Sigmoid colon (tissue), 7 donors: Measurements from ENCODE around the gene APRT. TPM values are rescaled to one million over a fixed set of nuclear protein-coding genes. Genes with fewer than 3 reads are reported as not detected.

Experiments
- DNase-seq: peaks from one replicate; pipeline ENCODE4 v3.0.0-alpha.2; 2019
- H3K27ac ChIP-seq, 4 donors: fragments of 200-600 bp; sonication (generic); one replicate each; pipeline ENCODE4 v1.5.1; 2016 to 2019; ENCODE audit warnings: mild to moderate bottlenecking in 1 of 4
- H3K27me3 ChIP-seq, 3 donors: fragments of 200-600 bp; sonication (generic); one replicate each; pipeline ENCODE4 v1.5.1; 2019; ENCODE audit warnings: mild to moderate bottlenecking in 1 of 3
- H3K36me3 ChIP-seq, 4 donors: fragments of 200-600 bp; sonication (generic); one replicate each; pipeline ENCODE4 v1.5.1; 2016 to 2019
- H3K4me1 ChIP-seq, 4 donors: fragments of 200-600 bp; sonication (generic); one replicate each; pipeline ENCODE4 v1.5.1; 2017 to 2019
- H3K4me3 ChIP-seq, 4 donors: fragments of 200-600 bp; sonication (generic); one replicate each; pipeline ENCODE4 v1.5.1; 2017 to 2019; ENCODE audit warnings: mild to moderate bottlenecking in 2 of 4, moderate library complexity in 1 of 4
- H3K9me3 ChIP-seq, 4 donors: fragments of 200-600 bp in 3 of 4; sonication (generic) in 3 of 4; one replicate each; pipeline versions ENCODE4 v1.5.1 to v1.6.1; 2013 to 2019
- EP300 ChIP-seq, 4 donors: sonication (generic); formaldehyde crosslinking; IDR thresholded peaks; one replicate each; pipeline ENCODE4 v1.6.1; 2017; ENCODE audit warnings: antibody characterized with exemption in 4 of 4
- POLR2A ChIP-seq, 2 donors: fragments of 450-650 bp; IDR thresholded peaks; one replicate each; pipeline ENCODE4 v1.6.1; 2016; ENCODE audit warnings: antibody characterized with exemption in 2 of 2, mild to moderate bottlenecking in 2 of 2, moderate library complexity in 2 of 2
- POLR2AphosphoS5 ChIP-seq, 4 donors: sonication (generic); formaldehyde crosslinking; IDR thresholded peaks; one replicate each; pipeline ENCODE4 v1.6.1; 2017; ENCODE audit warnings: antibody characterized with exemption in 4 of 4
- WGBS, 2 donors: extraction: QIAGEN DNeasy Blood & Tissue Kit; methylation state at CpG; one replicate each; pipeline ENCODE4 v1.1.7; 2013; 5-methylcytosine and 5-hydroxymethylcytosine counted together
- intact Hi-C: fragments of 100-400 bp; cut with DNase I; formaldehyde crosslinking; loops from one replicate; pipeline ENCODE4 v1.15.1; 2023
- polyA plus RNA-seq, 3 donors: library from polyadenylated mRNA; stranded (reverse); fragments of 200-250 nt; gene quantifications; one replicate each; pipeline ENCODE4 v1.2.3, GENCODE V29; 2013
- total RNA-seq, 4 donors: library from RNA; depleted of rRNA; stranded (reverse); fragments of >200 nt; gene quantifications; one replicate each; pipeline ENCODE4 v1.1.0, GENCODE V29; 2016
- TF ChIP-seq, protein P1 (sequence below), 4 experiments: fragments of 450-650 bp in 3 of 4; fragments of 200-600 bp in 1 of 4; IDR thresholded peaks; one replicate each; pipeline ENCODE4 v1.5.1; 2016 to 2019; ENCODE audit warnings: antibody characterized with exemption in 4 of 4, mild to moderate bottlenecking in 3 of 4, moderate library complexity in 2 of 4
- donor health status: healthy with polysubstance abuse.
- donor health status: Bipolar disorder and iron deficiency.
- donor health status: healthy.

Gene APRT
- total and polyA plus RNA-seq, 7 donors: 56.6 to 329 (median 78.3) TPM

DNA sequence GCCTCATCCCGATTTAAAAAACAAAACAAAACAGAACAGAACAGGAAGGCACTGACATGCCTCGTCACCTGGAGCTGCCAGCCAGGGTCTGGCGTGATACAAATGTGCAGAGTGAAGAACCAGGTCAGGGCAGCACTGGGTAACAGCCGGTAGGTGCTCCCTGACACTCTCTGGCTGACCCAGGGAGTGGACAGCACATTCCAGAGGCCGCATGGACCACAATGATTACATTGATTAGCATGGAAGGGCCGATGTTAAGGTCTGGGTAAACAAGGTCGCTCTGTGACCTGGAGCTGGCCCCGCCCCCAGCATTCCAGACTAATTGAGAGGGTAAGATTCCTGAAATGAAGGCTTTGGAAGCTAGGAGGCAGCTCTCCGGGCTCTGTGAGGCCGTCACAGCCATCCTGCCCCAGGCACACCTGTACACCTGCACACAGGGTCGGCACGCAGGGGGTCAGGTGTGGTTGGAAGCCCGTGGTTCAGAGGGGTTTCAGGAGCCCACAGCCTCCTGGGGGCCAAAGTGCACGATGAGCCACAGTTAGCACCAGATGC, 48.1 kb downstream of the APRT start:
- TF ChIP-seq POLR2AphosphoS5 (IDR thresholded peaks at IDR 0.05): peak in 1 of 4 donors; percentile 29
- TF ChIP-seq EP300 (IDR thresholded peaks at IDR 0.05): no peak
- H3K27ac ChIP-seq: peak overlapping the region; percentile 91 to 100 (median 96)
- no peak overlapping the region for H3K4me3 ChIP-seq
- no peaks in the 10 kb centered on the region for H3K9me3 ChIP-seq
- peaks cover 0 to 97% (median 93%) of the 10 kb centered on the region in 4 donors for H3K4me1 ChIP-seq
- H3K36me3 ChIP-seq: no peaks in the 10 kb centered on the region
- intact Hi-C loops: no loop called here
- WGBS, 2 donors: 50 to 71% methylated on average over 14 of the region's 14 CpGs
- H3K27me3 ChIP-seq: no peaks in the 10 kb centered on the region
- no peak for DNase-seq

DNA sequence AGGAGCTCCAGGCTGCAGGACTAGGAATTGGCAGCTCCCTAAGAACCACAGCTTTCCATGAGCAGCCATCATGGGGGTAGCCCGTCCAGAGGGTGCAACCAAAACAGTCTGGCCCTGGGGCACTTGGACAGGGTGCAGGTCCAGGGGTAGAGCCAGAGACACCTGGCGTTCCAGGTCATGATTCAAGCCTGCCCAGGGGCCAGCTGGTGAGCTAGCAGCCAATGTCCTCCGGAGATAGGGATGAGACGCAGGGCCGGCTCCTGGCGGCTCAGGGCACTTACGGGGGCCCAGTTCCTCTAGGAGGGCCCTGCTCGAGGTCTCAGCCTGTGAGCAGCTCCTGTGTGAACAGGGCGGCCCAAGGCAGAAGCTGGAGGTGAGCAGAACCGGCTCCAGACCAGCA, 48.8 kb downstream of the APRT start:
- peak overlapping the region; percentile 91 to 100 (median 96) for H3K27ac ChIP-seq
- peaks cover 0 to 97% (median 93%) of the 10 kb centered on the region in 4 donors for H3K4me1 ChIP-seq

DNA sequence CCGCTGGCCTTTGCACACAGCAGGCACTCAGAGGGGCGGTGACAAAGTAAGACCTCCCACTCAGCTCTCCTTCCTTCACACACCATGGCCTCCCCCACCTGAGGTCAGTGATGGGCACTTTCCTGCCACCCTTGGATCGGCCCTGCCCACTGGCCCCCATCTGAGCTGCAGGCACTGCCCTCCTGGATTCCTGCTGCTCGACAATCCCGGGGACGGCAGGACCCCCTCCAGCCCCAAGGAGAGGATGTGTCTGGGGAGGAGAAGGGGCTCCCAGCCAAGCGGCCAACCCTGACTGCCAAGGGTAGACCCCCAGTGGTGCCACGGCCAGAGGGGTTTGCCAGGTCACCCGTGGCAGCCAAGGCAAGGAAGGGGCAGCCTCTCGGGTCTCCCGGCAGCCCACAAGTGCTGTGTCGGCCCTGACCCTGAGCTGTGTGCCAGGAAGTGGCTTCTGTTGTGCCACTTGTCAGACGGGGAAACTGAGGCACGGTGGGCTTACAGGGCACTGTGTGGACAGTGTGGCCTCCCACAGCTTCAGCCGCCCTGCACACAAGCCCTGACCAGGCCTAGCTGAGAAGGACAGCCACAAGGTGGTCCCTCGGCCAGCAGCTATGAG, 49.4 kb downstream of the APRT start:
- 72 to 83% methylated on average over 16 of the region's 16 CpGs for WGBS, 2 donors
- H3K36me3 ChIP-seq: no peaks in the 10 kb centered on the region
- H3K4me3 ChIP-seq: no peak overlapping the region
- DNase-seq: no peak
- H3K4me1 ChIP-seq: peaks cover 0 to 97% (median 93%) of the 10 kb centered on the region in 4 donors
- intact Hi-C loops: no loop called here
- TF ChIP-seq EP300 (IDR thresholded peaks at IDR 0.05): no peak
- no peak for TF ChIP-seq POLR2A (IDR thresholded peaks at IDR 0.05)
- TF ChIP-seq, protein P1, sequence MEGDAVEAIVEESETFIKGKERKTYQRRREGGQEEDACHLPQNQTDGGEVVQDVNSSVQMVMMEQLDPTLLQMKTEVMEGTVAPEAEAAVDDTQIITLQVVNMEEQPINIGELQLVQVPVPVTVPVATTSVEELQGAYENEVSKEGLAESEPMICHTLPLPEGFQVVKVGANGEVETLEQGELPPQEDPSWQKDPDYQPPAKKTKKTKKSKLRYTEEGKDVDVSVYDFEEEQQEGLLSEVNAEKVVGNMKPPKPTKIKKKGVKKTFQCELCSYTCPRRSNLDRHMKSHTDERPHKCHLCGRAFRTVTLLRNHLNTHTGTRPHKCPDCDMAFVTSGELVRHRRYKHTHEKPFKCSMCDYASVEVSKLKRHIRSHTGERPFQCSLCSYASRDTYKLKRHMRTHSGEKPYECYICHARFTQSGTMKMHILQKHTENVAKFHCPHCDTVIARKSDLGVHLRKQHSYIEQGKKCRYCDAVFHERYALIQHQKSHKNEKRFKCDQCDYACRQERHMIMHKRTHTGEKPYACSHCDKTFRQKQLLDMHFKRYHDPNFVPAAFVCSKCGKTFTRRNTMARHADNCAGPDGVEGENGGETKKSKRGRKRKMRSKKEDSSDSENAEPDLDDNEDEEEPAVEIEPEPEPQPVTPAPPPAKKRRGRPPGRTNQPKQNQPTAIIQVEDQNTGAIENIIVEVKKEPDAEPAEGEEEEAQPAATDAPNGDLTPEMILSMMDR (IDR thresholded peaks at IDR 0.05): no peak
- no peak for TF ChIP-seq POLR2AphosphoS5 (IDR thresholded peaks at IDR 0.05)
- peak overlapping the region; percentile 91 to 100 (median 96) for H3K27ac ChIP-seq
- no peaks in the 10 kb centered on the region for H3K9me3 ChIP-seq
- no peaks in the 10 kb centered on the region for H3K27me3 ChIP-seq

More for the DNA sequence above, 48.8 kb downstream of the APRT start:
- intact Hi-C loops: no loop called here
- Histone ChIP-seq H3K36me3 (no peaks in the 10 kb centered on the region), H3K27me3 (no peaks in the 10 kb centered on the region), H3K9me3 (no peaks in the 10 kb centered on the region), H3K4me3 (no peak overlapping the region)
- no peak for DNase-seq
- 90 to 93% methylated on average over 10 of the region's 10 CpGs for WGBS, 2 donors
- TF ChIP-seq, protein P1 (IDR thresholded peaks at IDR 0.05): no peak
- no peak for TF ChIP-seq EP300 (IDR thresholded peaks at IDR 0.05)
- no peak for TF ChIP-seq POLR2AphosphoS5 (IDR thresholded peaks at IDR 0.05)
- no peak for TF ChIP-seq POLR2A (IDR thresholded peaks at IDR 0.05)

DNA sequence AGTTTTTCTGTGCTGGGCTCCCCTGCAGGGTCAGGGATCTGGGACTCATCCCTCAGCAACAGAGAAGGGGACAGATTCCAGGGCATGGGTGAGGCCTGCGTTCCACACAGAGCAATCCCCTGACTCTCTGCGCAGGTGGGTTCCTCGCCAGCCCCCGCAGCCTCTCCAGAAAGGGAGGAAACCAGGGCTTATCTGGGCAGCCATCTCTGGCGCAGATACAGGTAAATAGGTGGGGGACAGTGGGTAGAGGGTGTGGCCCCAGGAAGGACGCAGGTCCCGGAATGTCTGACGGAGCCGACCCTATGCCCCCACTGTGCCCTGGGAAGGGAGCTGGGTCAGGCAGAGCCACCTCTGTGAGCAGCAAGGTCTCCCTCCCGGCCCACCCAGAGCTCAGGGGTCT, 49.9 kb downstream of the APRT start:
- Histone ChIP-seq H3K4me3 (no peak overlapping the region), H3K4me1 (peaks cover 0 to 97% (median 90%) of the 10 kb centered on the region in 4 donors), H3K27me3 (no peaks in the 10 kb centered on the region), H3K9me3 (no peaks in the 10 kb centered on the region), H3K27ac (peak overlapping the region; percentile 91 to 100 (median 96)), H3K36me3 (no peaks in the 10 kb centered on the region)
- intact Hi-C loops: no loop called here
- WGBS, 2 donors: 18 to 71% methylated on average over 10 of the region's 10 CpGs
- TF ChIP-seq, protein P1 (IDR thresholded peaks at IDR 0.05): no peak
- TF ChIP-seq POLR2A (IDR thresholded peaks at IDR 0.05) (no peak), EP300 (IDR thresholded peaks at IDR 0.05) (no peak), POLR2AphosphoS5 (IDR thresholded peaks at IDR 0.05) (no peak)
- no peak for DNase-seq

DNA sequence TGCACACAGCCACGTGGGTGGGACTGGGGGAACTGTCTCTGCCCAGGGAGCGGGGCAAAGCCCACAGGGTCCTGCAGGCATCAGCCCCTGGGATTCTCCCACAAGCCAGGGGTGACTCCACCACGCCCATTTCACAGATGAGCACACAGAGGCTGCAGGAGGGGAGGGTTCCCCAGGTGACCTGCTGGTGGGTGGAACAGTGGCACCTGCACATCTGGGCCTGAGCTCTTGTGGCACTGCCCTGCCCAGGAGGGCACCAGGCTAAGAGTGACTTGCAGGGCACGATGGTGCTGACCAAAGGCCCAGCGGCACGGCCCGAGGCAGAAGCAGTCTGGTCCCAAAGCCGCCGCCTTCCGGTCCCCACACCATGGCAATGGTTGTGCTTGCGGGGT, 50.6 kb downstream of the APRT start:
- no peaks in the 10 kb centered on the region for H3K36me3 ChIP-seq
- no peak for DNase-seq
- H3K27me3 ChIP-seq: no peaks in the 10 kb centered on the region
- TF ChIP-seq, protein P1 (IDR thresholded peaks at IDR 0.05): no peak
- TF ChIP-seq EP300 (IDR thresholded peaks at IDR 0.05) (no peak), POLR2AphosphoS5 (IDR thresholded peaks at IDR 0.05) (no peak), POLR2A (IDR thresholded peaks at IDR 0.05) (no peak)
- 54 to 89% methylated on average over 11 of the region's 11 CpGs for WGBS, 2 donors
- intact Hi-C loops: no loop called here
- H3K4me1 ChIP-seq: peaks cover 0 to 91% (median 85%) of the 10 kb centered on the region in 4 donors
- no peaks in the 10 kb centered on the region for H3K9me3 ChIP-seq
- H3K27ac ChIP-seq: peak overlapping the region; percentile 91 to 100 (median 96)
- H3K4me3 ChIP-seq: no peak overlapping the region
